K562 (cell line): ENCODE data around the gene TFEB. TPM values are rescaled to one million over a fixed set of nuclear protein-coding genes. Genes with fewer than 3 reads are reported as not detected.

Experiments used
- ATAC-seq: fragments of 200-7000 bp; cut with Tn5 transposase; 3 replicates; pipeline ENCODE4 v1.9.1; 2020; ENCODE audit warnings: moderate library complexity
- BruUV-seq: library from RNA; stranded (reverse); fragments of 400-500 nt; replicated peaks from 2 replicates; lab custom pipeline; 2021; lab: Mats Ljungman, UMichigan
- CTCF ChIA-PET: fragments of 300-600 bp; formaldehyde crosslinking; extraction: SDS; loops from one replicate; lab custom pipeline; 2021; ENCODE audit warnings: low intra/inter-chr PET ratio; lab: Yijun Ruan, JAX
- POLR2A ChIA-PET: fragments of 300-600, 350-650 bp; sonication (Branson Sonifier 250); formaldehyde crosslinking; extraction: SDS; loops from one replicate; lab custom pipeline; 2021; ENCODE audit warnings: antibody characterized with exemption, inconsistent platforms; lab: Yijun Ruan, JAX
- DNase-seq, 4 experiments: peaks; one replicate each; pipeline versions ENCODE4 v3.0.0 to v3.0.0-alpha.2; 2011 to 2018; ENCODE audit warnings: low spot score in 3 of 4, mixed read lengths in 3 of 4; ENCODE audit errors: extremely low read depth in 1 of 4
- FAIRE-seq: peaks from 2 replicates; lab custom pipeline; 2011; peaks lifted over from hg19 to GRCh38; lab: Jason Lieb, UNC
- H2AFZ ChIP-seq: 2 replicates; pipeline ENCODE4 v1.6.0; 2011; ENCODE audit warnings: low read depth, low read length, control low read depth, inconsistent platforms
- H3K27ac ChIP-seq: fragments of 200-600 bp; 3 replicates; pipeline ENCODE4 v1.8.0; 2011; ENCODE audit warnings: low read depth, mild to moderate bottlenecking, control low read depth, inconsistent platforms, low read length, moderate library complexity, mixed read lengths; ENCODE audit errors: extremely low read depth
- H3K27me3 ChIP-seq, 2 experiments: fragments of 300-600 bp in 1 of 2; 2 replicates in 1 of 2; 3 replicates in 1 of 2; pipeline versions ENCODE4 v1.6.0 to v1.8.0; 2011; ENCODE audit warnings: inconsistent platforms in 2 of 2, low read length in 2 of 2, mild to moderate bottlenecking in 1 of 2, mixed read lengths in 1 of 2, moderate library complexity in 1 of 2; ENCODE audit not compliant: control insufficient read depth in 2 of 2, insufficient read depth in 2 of 2
- H3K36me3 ChIP-seq: fragments of 300-600 bp; 3 replicates; pipeline ENCODE4 v1.8.0; 2011; ENCODE audit warnings: mild to moderate bottlenecking, low read length, inconsistent platforms; ENCODE audit not compliant: control insufficient read depth, insufficient read depth
- H3K4me1 ChIP-seq, 2 experiments: fragments of 200-600 bp in 1 of 2; replicated peaks in 1 of 2; 2 replicates in 1 of 2; 3 replicates in 1 of 2; pipeline versions ENCODE4 v1.5.1 to v1.8.0; 2011; ENCODE audit warnings: inconsistent platforms in 2 of 2, low read length in 2 of 2, mild to moderate bottlenecking in 1 of 2, mixed read lengths in 1 of 2, moderate library complexity in 1 of 2; ENCODE audit not compliant: control insufficient read depth in 2 of 2, insufficient read depth in 2 of 2
- H3K4me2 ChIP-seq: 2 replicates; pipeline ENCODE4 v1.6.1; 2011; ENCODE audit warnings: low read length, control low read depth, inconsistent platforms, mixed read lengths; ENCODE audit not compliant: insufficient read depth
- H3K4me3 ChIP-seq: fragments of 200-600 bp; sonication (generic), shearing (Covaris generic); 2 replicates; pipeline ENCODE4 v1.5.1; 2016; ENCODE audit warnings: control low read depth, inconsistent platforms
- H3K79me2 ChIP-seq: fragments of 200-600 bp; 3 replicates; pipeline ENCODE4 v1.8.0; 2011; ENCODE audit warnings: low read length, inconsistent platforms; ENCODE audit not compliant: control insufficient read depth, insufficient read depth
- H3K9ac ChIP-seq, 2 experiments: 2 replicates each; pipeline versions ENCODE4 v1.6.0 to v1.6.1; 2011; ENCODE audit warnings: low read depth in 2 of 2, low read length in 2 of 2, control low read depth in 1 of 2, inconsistent platforms in 1 of 2, mild to moderate bottlenecking in 1 of 2, mixed read lengths in 1 of 2; ENCODE audit not compliant: insufficient read depth in 1 of 2
- H3K9me1 ChIP-seq: one replicate; pipeline ENCODE4 v1.6.0; 2011; ENCODE audit warnings: inconsistent platforms, mild to moderate bottlenecking, low read length, moderate library complexity; ENCODE audit not compliant: control insufficient read depth, insufficient read depth
- H3K9me3 ChIP-seq: replicated peaks from 2 replicates; pipeline ENCODE4 v1.5.1; 2011; ENCODE audit warnings: low read depth, low read length, inconsistent platforms; ENCODE audit not compliant: control insufficient read depth, insufficient read depth
- H4K20me1 ChIP-seq: replicated peaks from 2 replicates; pipeline ENCODE4 v1.6.1; 2011; ENCODE audit warnings: low read length, inconsistent platforms, mixed read lengths; ENCODE audit not compliant: control insufficient read depth, insufficient read depth
- ADNP ChIP-seq: fragments of 200-800 bp; sonication (Bioruptor generic); IDR thresholded peaks from 2 replicates; pipeline ENCODE4 v1.6.1; 2016; ENCODE audit warnings: missing genetic modification characterization, missing compliant biosample characterization
- CC2D1A ChIP-seq: fragments of 450-650 bp; IDR thresholded peaks from 2 replicates; pipeline ENCODE4 v1.6.1; 2017; ENCODE audit warnings: mild to moderate bottlenecking
- GABPB1 ChIP-seq: sonication (generic); formaldehyde crosslinking; IDR thresholded peaks from 2 replicates; pipeline ENCODE4 v1.8.0; 2022; ENCODE audit warnings: mild to moderate bottlenecking, missing genetic modification reagents
- HNRNPH1 ChIP-seq: fragments of 200-400 bp; formaldehyde crosslinking; optimal IDR thresholded peaks from 2 replicates; pipeline ENCODE3; 2017; ENCODE audit warnings: low read depth, mild to moderate bottlenecking, low read length, moderate library complexity
- SMAD4 ChIP-seq: fragments of 250-450 bp; sonication (Bioruptor Pico); conservative IDR thresholded peaks from 2 replicates; pipeline ENCODE4 v1.8.0; 2021; ENCODE audit warnings: inconsistent platforms, mild to moderate bottlenecking, moderate library complexity
- SRSF7 ChIP-seq: fragments of 200-400 bp; formaldehyde crosslinking; optimal IDR thresholded peaks from 2 replicates; pipeline ENCODE3; 2017; ENCODE audit warnings: mild to moderate bottlenecking, low read depth, low read length
- STAG1 ChIP-seq: sonication (generic); formaldehyde crosslinking; IDR thresholded peaks from 2 replicates; pipeline ENCODE4 v1.5.0; 2020; ENCODE audit warnings: missing genetic modification reagents, borderline replicate concordance
- ZNF699 ChIP-seq: fragments of 250-450 bp; sonication (Bioruptor Pico); IDR thresholded peaks from 2 replicates; pipeline ENCODE4 v1.8.0; 2021; ENCODE audit warnings: mild to moderate bottlenecking, moderate library complexity; ENCODE audit not compliant: insufficient replicate concordance
- WGBS: fragments of 100-300 bp; shearing (Covaris generic); methylation state at CpG from one replicate; pipeline ENCODE4 v1.1.6; 2016; ENCODE audit warnings: low coverage, mixed read lengths; ENCODE audit not compliant: insufficient coverage; ENCODE audit errors: missing lambda C conversion rate; 5-methylcytosine and 5-hydroxymethylcytosine counted together
- in situ Hi-C: fragments of 300-500 bp; cut with MboI; formaldehyde crosslinking; loops from 4 replicates; pipeline ENCODE4 v1.15.0; 2018; ENCODE audit warnings: inconsistent platforms, mixed read lengths
- intact Hi-C: fragments of 100-400 bp; cut with micrococcal nuclease; formaldehyde crosslinking; loops from 2 replicates; pipeline ENCODE4 v1.14.2; 2022
- polyA plus RNA-seq, 8 experiments: library from polyadenylated mRNA; depleted of rRNA in 4 of 8; stranded (reverse) in 5 of 8; unstranded in 3 of 8; fragments of >200 nt; fragmentation: Nextera tagmentation in 2 of 8; fragmentation: Illumina TruSeq in 1 of 8; extraction: Ambion mirVana in 2 of 8; extraction: Trizol in 1 of 8; gene quantifications; 2 replicates each; pipeline versions ENCODE4 v1.2.1 to v1.2.3, GENCODE V29; 2011 to 2014; ENCODE audit warnings: inconsistent platforms in 1 of 8, missing spikeins in 1 of 8
- total RNA-seq, 7 experiments: library from RNA; depleted of rRNA in 6 of 7; stranded (reverse); fragments of >200 nt in 6 of 7; fragmentation: Illumina TruSeq in 2 of 7; extraction: Trizol in 2 of 7; gene quantifications; 2 replicates each; pipeline versions ENCODE4 v1.2.1 to v1.2.3, GENCODE V29; 2011 to 2021; ENCODE audit warnings: low replicate concordance in 1 of 7
- TF ChIP-seq, protein P1 (sequence below): fragments of 450-650 bp; IDR thresholded peaks from 2 replicates; pipeline ENCODE4 v1.6.1; 2016; ENCODE audit warnings: low read depth
- TF ChIP-seq, protein P2 (sequence below): fragments of 450-650 bp; IDR thresholded peaks from 2 replicates; pipeline ENCODE4 v1.6.1; 2017; ENCODE audit warnings: mild to moderate bottlenecking, moderate library complexity
- TF ChIP-seq, protein P3 (sequence below): fragments of 250-450 bp; sonication (Bioruptor Pico); IDR thresholded peaks from 2 replicates; pipeline ENCODE4 v1.4.0; 2020

TFEB gene
- total and polyA plus RNA-seq, 9 of the 15 experiments (the other 6 are each of a cell fraction or from before 2014, with no cell fraction given), result 0.04 to 4.7 (median 2.0) TPM

DNA sequence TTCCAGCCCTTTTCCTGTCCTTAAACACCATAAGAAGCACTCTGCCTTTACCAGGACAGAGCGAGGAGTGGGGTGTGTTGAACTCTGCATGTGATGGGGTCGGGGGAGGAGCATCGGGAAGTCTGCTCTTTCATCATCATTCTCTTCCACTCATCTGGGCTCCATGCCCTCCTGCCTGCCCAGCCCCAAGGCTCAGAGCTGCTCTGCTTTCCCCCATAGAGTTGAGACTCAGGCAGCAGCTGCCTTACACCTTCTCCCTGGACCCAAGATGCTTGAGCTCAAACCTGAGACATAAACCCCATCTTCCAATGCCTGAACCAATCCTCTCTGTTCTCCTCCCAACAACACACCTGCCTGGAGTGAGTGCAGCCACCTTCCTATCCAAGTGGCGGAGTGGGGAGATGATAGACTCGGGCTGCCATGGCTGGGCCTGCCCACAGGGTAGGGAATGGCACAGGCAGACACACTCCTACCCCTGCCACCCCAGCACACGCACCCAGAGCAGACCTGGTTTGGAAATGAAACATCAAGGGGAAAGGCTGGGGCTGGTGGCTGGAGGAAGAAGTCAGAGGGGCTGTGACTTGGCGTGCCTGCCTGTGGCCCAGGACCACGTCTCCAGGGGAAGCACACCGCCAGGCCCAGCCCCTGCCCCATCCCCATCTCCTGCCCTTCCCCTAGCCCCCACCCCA is 28.4 kb downstream of the TFEB start:
- BruUV-seq, result no TSS peak
- intact Hi-C loops (loop anchor here (1.0 to 10.0 kb wide), 2 partner anchors 69 to 338 kb away; no protein-coding TSS in a partner anchor), in situ Hi-C loops (no loop called here)
- FAIRE-seq, result no peak
- no peak for DNase-seq
- no peaks in the 10 kb centered on the region for H3K36me3 ChIP-seq
- H2AFZ ChIP-seq, result no peak overlapping the region
- no peaks in the 10 kb centered on the region for H3K79me2 ChIP-seq
- no peaks in the 10 kb centered on the region for H3K9me1 ChIP-seq
- peaks cover 0 to 10% of the 10 kb centered on the region in 2 experiments; a peak in 2 of 5 replicates for H3K4me1 ChIP-seq
- peaks cover 0 to 35% of the 10 kb centered on the region in 2 experiments; a peak in 3 of 5 replicates for H3K27me3 ChIP-seq
- no peak overlapping the region for H3K9ac ChIP-seq
- H3K9me3 ChIP-seq, result no peaks in the 10 kb centered on the region
- ATAC-seq, result no peak
- H3K4me3 ChIP-seq, result no peak overlapping the region
- ChIA-PET CTCF (interaction anchor here (1.2 to 3.7 kb wide), 2 partner anchors 68 to 80 kb away, joined by 3 to 30 read pairs; partner anchors contain the start of gene TOMM6), POLR2A (interaction anchor here (0.6 to 2.1 kb wide), 3 partner anchors 10 to 668 kb away, joined by 3 to 7 read pairs (median 4); no protein-coding TSS in a partner anchor)
- peaks cover 17% of the 10 kb centered on the region; the same call in 1 of the 2 replicates for H4K20me1 ChIP-seq
- H3K27ac ChIP-seq, result no peak overlapping the region
- WGBS, result 14% methylated on average over 7 of the region's 9 CpGs
- H3K4me2 ChIP-seq, result no peak overlapping the region
- no peak for TF ChIP-seq SMAD4 (CRISPR knock-in tag)
- no peak for TF ChIP-seq HNRNPH1
- TF ChIP-seq, protein P1, sequence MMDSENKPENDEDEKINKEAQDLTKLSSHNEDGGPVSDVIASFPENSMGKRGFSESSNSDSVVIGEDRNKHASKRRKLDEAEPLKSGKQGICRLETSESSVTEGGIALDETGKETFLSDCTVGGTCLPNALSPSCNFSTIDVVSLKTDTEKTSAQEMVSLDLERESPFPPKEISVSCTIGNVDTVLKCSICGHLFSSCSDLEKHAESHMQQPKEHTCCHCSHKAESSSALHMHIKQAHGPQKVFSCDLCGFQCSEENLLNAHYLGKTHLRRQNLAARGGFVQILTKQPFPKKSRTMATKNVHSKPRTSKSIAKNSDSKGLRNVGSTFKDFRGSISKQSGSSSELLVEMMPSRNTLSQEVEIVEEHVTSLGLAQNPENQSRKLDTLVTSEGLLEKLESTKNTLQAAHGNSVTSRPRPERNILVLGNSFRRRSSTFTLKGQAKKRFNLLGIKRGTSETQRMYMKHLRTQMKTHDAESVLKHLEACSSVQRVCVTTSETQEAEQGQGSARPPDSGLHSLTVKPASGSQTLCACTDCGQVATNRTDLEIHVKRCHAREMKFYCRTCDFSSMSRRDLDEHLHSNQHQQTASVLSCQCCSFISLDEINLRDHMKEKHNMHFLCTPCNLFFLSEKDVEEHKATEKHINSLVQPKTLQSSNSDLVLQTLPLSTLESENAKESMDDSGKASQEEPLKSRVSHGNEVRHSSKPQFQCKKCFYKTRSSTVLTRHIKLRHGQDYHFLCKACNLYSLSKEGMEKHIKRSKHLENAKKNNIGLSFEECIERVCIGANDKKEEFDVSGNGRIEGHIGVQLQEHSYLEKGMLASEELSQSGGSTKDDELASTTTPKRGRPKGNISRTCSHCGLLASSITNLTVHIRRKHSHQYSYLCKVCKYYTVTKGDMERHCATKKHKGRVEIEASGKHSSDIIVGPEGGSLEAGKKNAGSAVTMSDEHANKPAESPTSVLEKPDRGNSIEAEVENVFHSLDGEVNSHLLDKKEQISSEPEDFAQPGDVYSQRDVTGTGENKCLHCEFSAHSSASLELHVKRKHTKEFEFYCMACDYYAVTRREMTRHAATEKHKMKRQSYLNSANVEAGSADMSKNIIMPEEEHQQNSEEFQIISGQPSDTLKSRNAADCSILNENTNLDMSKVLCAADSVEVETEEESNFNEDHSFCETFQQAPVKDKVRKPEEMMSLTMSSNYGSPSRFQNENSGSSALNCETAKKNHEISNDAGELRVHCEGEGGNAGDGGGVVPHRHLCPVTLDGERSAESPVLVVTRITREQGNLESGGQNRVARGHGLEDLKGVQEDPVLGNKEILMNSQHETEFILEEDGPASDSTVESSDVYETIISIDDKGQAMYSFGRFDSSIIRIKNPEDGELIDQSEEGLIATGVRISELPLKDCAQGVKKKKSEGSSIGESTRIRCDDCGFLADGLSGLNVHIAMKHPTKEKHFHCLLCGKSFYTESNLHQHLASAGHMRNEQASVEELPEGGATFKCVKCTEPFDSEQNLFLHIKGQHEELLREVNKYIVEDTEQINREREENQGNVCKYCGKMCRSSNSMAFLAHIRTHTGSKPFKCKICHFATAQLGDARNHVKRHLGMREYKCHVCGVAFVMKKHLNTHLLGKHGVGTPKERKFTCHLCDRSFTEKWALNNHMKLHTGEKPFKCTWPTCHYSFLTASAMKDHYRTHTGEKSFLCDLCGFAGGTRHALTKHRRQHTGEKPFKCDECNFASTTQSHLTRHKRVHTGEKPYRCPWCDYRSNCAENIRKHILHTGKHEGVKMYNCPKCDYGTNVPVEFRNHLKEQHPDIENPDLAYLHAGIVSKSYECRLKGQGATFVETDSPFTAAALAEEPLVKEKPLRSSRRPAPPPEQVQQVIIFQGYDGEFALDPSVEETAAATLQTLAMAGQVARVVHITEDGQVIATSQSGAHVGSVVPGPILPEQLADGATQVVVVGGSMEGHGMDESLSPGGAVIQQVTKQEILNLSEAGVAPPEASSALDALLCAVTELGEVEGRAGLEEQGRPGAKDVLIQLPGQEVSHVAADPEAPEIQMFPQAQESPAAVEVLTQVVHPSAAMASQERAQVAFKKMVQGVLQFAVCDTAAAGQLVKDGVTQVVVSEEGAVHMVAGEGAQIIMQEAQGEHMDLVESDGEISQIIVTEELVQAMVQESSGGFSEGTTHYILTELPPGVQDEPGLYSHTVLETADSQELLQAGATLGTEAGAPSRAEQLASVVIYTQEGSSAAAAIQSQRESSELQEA, result no peak
- TF ChIP-seq, protein P2, sequence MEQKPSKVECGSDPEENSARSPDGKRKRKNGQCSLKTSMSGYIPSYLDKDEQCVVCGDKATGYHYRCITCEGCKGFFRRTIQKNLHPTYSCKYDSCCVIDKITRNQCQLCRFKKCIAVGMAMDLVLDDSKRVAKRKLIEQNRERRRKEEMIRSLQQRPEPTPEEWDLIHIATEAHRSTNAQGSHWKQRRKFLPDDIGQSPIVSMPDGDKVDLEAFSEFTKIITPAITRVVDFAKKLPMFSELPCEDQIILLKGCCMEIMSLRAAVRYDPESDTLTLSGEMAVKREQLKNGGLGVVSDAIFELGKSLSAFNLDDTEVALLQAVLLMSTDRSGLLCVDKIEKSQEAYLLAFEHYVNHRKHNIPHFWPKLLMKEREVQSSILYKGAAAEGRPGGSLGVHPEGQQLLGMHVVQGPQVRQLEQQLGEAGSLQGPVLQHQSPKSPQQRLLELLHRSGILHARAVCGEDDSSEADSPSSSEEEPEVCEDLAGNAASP, result no peak
- TF ChIP-seq GABPB1 (CRISPR knock-in tag), result no peak
- TF ChIP-seq ZNF699, result no peak
- TF ChIP-seq SRSF7, result no peak
- TF ChIP-seq, protein P3, sequence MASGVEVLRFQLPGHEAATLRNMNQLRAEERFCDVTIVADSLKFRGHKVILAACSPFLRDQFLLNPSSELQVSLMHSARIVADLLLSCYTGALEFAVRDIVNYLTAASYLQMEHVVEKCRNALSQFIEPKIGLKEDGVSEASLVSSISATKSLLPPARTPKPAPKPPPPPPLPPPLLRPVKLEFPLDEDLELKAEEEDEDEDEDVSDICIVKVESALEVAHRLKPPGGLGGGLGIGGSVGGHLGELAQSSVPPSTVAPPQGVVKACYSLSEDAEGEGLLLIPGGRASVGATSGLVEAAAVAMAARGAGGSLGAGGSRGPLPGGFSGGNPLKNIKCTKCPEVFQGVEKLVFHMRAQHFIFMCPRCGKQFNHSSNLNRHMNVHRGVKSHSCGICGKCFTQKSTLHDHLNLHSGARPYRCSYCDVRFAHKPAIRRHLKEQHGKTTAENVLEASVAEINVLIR (CRISPR knock-in tag), result no peak
- no peak for TF ChIP-seq ADNP
- no peak for TF ChIP-seq STAG1
- no peak for TF ChIP-seq CC2D1A
